GM20000 (cell line): ENCODE measurements around the gene HLF.
"Not testable (repeated sequence)": the region's sequence is repeated elsewhere in the genome, so short reads cannot be mapped to it uniquely, and the experiment has no call there.

Experiments used
- DNase-seq: peaks from one replicate; pipeline ENCODE4 v3.0.0; 2012; ENCODE audit warnings: low spot score
- TF ChIP-seq, protein P1 (sequence below): IDR thresholded peaks from 2 replicates; pipeline ENCODE4 v1.5.1; 2012; ENCODE audit warnings: mild to moderate bottlenecking, control low read depth; ENCODE audit errors: extremely low read depth, missing control alignments

HLF gene

DNA sequence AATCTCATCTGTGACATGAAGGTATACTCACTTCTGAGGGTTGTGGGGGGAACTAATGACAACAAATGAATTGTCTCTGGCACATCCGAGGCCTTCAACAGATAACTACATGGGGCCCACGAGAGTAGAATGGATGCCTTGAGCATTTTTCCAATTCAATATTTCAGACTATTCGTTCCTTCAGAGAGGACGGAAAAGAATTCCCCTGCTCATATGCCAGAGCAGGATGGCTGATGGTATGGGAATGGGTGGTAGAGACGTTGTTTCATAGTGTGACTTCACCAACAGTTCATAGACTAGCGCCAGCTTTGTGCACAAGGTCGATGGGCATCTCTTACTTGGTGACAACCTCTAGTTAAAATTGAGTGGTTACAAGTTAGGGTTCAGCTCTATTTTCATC lies 61.3 kb downstream of the HLF start:
- TF ChIP-seq, protein P1, sequence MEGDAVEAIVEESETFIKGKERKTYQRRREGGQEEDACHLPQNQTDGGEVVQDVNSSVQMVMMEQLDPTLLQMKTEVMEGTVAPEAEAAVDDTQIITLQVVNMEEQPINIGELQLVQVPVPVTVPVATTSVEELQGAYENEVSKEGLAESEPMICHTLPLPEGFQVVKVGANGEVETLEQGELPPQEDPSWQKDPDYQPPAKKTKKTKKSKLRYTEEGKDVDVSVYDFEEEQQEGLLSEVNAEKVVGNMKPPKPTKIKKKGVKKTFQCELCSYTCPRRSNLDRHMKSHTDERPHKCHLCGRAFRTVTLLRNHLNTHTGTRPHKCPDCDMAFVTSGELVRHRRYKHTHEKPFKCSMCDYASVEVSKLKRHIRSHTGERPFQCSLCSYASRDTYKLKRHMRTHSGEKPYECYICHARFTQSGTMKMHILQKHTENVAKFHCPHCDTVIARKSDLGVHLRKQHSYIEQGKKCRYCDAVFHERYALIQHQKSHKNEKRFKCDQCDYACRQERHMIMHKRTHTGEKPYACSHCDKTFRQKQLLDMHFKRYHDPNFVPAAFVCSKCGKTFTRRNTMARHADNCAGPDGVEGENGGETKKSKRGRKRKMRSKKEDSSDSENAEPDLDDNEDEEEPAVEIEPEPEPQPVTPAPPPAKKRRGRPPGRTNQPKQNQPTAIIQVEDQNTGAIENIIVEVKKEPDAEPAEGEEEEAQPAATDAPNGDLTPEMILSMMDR = no peak
- no peak for DNase-seq

DNA sequence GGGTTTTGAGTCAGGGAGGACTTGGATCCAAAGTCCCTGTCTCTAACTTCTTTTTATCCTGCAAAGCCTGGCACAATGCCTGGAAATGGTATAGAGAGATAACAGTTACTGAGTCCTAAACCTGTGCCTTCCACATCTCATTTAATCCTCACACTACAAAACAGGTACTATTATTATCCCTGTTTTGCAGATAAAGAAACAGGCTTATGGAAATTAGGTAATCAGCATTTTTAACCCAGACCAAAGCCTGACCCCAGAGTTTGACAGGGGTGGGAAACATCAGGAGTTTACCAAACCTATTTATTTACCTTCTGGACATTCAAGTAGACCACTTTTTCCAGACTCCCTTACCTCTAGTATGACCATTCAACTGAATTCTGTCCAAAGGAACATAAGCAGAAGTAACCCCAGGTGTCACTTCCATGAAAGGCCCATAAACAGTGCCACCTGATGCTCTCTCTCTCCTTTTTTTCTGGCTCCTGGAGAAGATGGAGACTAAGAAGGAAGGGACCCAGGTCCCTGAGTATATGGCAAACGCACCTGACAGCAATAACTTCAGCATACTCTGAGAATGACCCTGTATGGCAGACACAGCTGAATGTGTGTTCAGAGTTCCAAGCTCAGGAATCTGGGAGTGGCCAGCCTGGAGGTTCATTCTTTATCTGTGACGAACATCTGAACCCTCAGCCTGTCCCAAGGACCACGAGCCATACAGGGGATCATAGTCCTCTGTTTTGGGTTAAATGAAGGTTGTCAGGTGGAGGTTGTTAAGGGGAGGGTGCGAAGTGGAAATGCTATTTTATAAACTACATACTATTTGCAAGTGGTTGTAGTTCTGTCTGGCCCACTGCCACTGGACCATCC lies 62.7 kb downstream of the HLF start:
- TF ChIP-seq, protein P1 = no peak
- no peak for DNase-seq

DNA sequence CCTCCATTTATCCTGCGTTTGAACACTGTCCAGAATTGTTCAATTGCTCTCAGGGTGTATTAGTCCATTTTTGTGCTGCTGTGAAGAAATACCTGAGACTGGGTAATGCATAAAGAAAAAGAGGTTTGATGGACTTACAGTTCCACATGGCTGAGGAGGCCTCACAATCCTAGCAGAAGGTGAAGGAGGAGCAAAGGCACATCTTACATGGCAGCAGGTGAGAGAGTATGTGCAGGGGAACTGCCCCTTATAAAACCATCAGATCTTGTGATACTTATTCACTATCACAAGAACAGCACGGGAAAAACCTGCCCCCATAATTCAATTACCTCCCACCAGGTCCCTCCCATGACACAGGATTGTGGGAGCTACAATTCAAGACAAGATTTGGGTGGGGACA lies 63.8 kb downstream of the HLF start:
- not testable (repeated sequence) for DNase-seq

GRCh38 chr17:55330344-55330933 lies 65.7 kb downstream of the HLF start:
- TF ChIP-seq, protein P1 = no peak
- DNase-seq = no peak

DNA sequence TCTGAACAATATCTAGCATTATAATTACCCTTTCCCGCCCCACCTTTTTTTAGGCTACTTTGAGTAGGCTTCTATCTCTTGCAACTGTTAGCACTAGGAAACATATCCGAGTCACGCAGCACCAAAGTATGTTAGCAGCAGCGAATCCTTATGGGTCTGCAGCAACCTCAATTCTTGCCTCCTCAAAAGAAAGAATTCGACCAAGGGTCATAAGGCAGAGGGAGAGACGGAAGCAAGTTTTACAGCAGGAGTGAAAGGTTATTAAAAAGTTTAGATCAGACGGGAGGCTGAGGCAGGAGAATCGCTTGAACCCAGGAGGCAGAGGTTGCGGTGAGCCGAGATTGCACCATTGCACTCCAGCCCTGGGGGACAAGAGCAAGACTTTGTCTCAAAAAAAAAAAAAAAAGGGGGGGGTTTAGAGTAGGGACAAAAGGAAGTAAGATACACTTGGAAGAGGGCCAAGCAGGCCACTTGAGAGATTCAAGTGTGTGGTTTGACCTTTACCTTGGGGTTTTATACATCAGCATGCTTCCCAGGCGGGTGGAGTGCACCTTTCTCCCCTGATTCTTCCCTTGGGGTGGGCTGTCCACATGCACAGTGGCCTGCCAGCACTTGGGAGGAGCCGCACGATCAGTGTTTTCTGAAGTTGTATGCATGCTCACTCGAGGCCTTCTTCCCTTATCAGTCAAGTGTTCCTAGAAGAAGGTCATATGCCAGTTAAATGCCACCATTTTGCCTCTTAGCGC lies 67.7 kb downstream of the HLF start:
- no peak for DNase-seq
- TF ChIP-seq, protein P1 = no peak

- no peak for DNase-seq
- TF ChIP-seq, protein P1 = no peak
Measured at GRCh38 chr17:55334285-55334684, 69.5 kb downstream of the HLF start.

DNA sequence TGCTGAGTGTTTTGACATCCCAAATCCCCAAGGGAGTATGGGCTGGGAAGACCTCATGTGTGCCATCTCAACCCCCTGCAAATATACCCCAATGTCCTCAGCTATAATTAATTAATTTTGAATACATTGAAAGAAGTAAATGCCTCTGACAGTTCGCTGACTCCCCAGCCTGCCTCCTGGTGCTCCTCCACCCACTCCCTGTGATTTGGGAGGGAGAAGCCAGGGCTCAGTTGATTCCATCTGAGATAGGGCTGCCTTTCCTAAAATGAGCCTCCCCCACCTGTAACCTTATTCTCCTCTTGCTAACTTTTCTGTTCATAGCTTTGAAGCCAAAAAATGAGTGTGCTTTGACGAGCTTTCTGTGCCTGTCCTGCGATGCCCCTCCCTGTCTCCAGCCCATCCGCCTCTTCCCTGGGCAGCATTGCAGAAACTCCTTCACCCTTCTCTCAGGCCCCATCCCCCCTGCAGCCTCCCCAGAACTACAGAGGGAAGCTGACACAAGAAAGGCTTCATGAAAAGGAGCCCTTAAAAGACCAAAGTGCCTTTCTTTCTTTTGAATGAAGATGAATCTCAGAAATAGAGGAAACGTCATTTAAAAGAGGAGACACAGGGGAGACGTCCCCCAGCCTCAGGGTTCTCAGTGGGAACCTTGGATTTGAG lies 70.3 kb downstream of the HLF start:
- DNase-seq = no peak
- TF ChIP-seq, protein P1 = no peak
